KMS-11 (cell line): ENCODE data around the gene ITGB3BP.
"Not testable (repeated sequence)": the region's sequence is repeated elsewhere in the genome, so short reads cannot be mapped to it uniquely, and the experiment has no call there.

Source experiments
- H2AFZ ChIP-seq: fragments of 200-600 bp; sonication (generic); 2 replicates; pipeline ENCODE4 v1.6.1; 2016; ENCODE audit warnings: antibody characterized with exemption, mixed run types, low read depth
- H3K27ac ChIP-seq: fragments of 200-600 bp; sonication (generic); 2 replicates; pipeline ENCODE4 v1.6.1; 2016; ENCODE audit warnings: mild to moderate bottlenecking, mixed run types
- H3K27me3 ChIP-seq: fragments of 200-600 bp; sonication (generic); 2 replicates; pipeline ENCODE4 v1.6.1; 2017; ENCODE audit warnings: mild to moderate bottlenecking, low read depth, mixed run types, moderate library complexity; ENCODE audit not compliant: insufficient read depth
- H3K36me3 ChIP-seq: fragments of 200-600 bp; sonication (generic); 2 replicates; pipeline ENCODE4 v1.6.1; 2017; ENCODE audit warnings: mild to moderate bottlenecking, mixed run types; ENCODE audit not compliant: insufficient read depth
- H3K4me1 ChIP-seq: fragments of 200-600 bp; sonication (generic); 2 replicates; pipeline ENCODE4 v1.6.1; 2016; ENCODE audit warnings: mild to moderate bottlenecking, low read depth, mixed run types; ENCODE audit not compliant: poor library complexity, severe bottlenecking
- H3K4me2 ChIP-seq: fragments of 200-600 bp; sonication (generic); 2 replicates; pipeline ENCODE4 v1.7.0; 2016; ENCODE audit warnings: mild to moderate bottlenecking, mixed run types
- H3K4me3 ChIP-seq: fragments of 200-600 bp; sonication (generic); IDR thresholded peaks from 2 replicates; pipeline ENCODE4 v1.6.1; 2017; ENCODE audit warnings: low read depth, low read length, mixed read lengths; ENCODE audit not compliant: insufficient read depth
- H3K79me2 ChIP-seq: fragments of 200-600 bp; sonication (generic); 2 replicates; pipeline ENCODE4 v1.6.1; 2016; ENCODE audit warnings: low read depth, mixed run types; ENCODE audit not compliant: insufficient read depth
- H3K9ac ChIP-seq: fragments of 200-600 bp; sonication (generic); 2 replicates; pipeline ENCODE4 v1.6.1; 2016; ENCODE audit warnings: mild to moderate bottlenecking, mixed run types
- H4K20me1 ChIP-seq: fragments of 200-600 bp; sonication (generic); 2 replicates; pipeline ENCODE4 v1.6.1; 2016; ENCODE audit warnings: mild to moderate bottlenecking, mixed run types; ENCODE audit not compliant: insufficient read depth
- CTCF ChIP-seq: fragments of 200-600 bp; sonication (generic); conservative IDR thresholded peaks from 2 replicates; pipeline ENCODE4 v1.6.1; 2017; ENCODE audit warnings: low read depth, mild to moderate bottlenecking, antibody characterized with exemption, low read length, moderate library complexity, mixed read lengths

Gene ITGB3BP

GRCh38 chr1:63475761-63476160 is 47.3 kb downstream of the ITGB3BP start:
- Histone ChIP-seq H2AFZ (no peak overlapping the region), H3K79me2 (no peaks in the 10 kb centered on the region), H3K27me3 (no peaks in the 10 kb centered on the region), H3K4me3 (no peak overlapping the region), H3K36me3 (no peaks in the 10 kb centered on the region), H3K4me2 (no peak overlapping the region), H3K27ac (no peak overlapping the region), H3K9ac (no peak overlapping the region), H3K4me1 (no peaks in the 10 kb centered on the region), H4K20me1 (no peaks in the 10 kb centered on the region)
- TF ChIP-seq CTCF = no peak

GRCh38 chr1:63468683-63469082 is 54.3 kb downstream of the ITGB3BP start:
- not testable (repeated sequence) for H3K27me3 ChIP-seq, H3K36me3 ChIP-seq, H3K27ac ChIP-seq, H3K9ac ChIP-seq, H3K79me2 ChIP-seq, H2AFZ ChIP-seq, H3K4me2 ChIP-seq, H3K4me1 ChIP-seq, H4K20me1 ChIP-seq, H3K4me3 ChIP-seq

- Histone ChIP-seq H3K9ac (no peak overlapping the region), H3K4me3 (no peak overlapping the region), H3K4me1 (no peaks in the 10 kb centered on the region), H3K27ac (no peak overlapping the region), H3K79me2 (no peaks in the 10 kb centered on the region), H4K20me1 (no peaks in the 10 kb centered on the region), H3K27me3 (no peaks in the 10 kb centered on the region), H3K4me2 (no peak overlapping the region), H3K36me3 (no peaks in the 10 kb centered on the region), H2AFZ (no peak overlapping the region)
- TF ChIP-seq CTCF = no peak
Observed at GRCh38 chr1:63466759-63467158, 56.3 kb downstream of the ITGB3BP start.

- Histone ChIP-seq H3K27me3 (no peaks in the 10 kb centered on the region), H3K4me3 (no peak overlapping the region), H2AFZ (no peak overlapping the region), H3K4me1 (no peaks in the 10 kb centered on the region), H3K36me3 (no peaks in the 10 kb centered on the region), H3K27ac (no peak overlapping the region), H3K9ac (no peak overlapping the region), H4K20me1 (no peaks in the 10 kb centered on the region), H3K4me2 (no peak overlapping the region), H3K79me2 (no peaks in the 10 kb centered on the region)
- no peak for TF ChIP-seq CTCF
Observed at GRCh38 chr1:63466181-63466580, 56.8 kb downstream of the ITGB3BP start.

- H3K9ac ChIP-seq = no peak overlapping the region
- H3K4me3 ChIP-seq = no peak overlapping the region
- H3K4me1 ChIP-seq = no peaks in the 10 kb centered on the region
- no peak overlapping the region for H2AFZ ChIP-seq
- H3K27me3 ChIP-seq = no peaks in the 10 kb centered on the region
- H3K4me2 ChIP-seq = no peak overlapping the region
- H3K79me2 ChIP-seq = no peaks in the 10 kb centered on the region
- H4K20me1 ChIP-seq = no peaks in the 10 kb centered on the region
- H3K27ac ChIP-seq = no peak overlapping the region
- no peaks in the 10 kb centered on the region for H3K36me3 ChIP-seq
- TF ChIP-seq CTCF = no peak
Observed at GRCh38 chr1:63463248-63463647, 59.8 kb downstream of the ITGB3BP start.
